ENCODE data around the gene ASB5. TPM values are rescaled to one million over a fixed set of nuclear protein-coding genes. Genes with fewer than 3 reads are reported as not detected.
"Not testable (repeated sequence)": the region's sequence is repeated elsewhere in the genome, so short reads cannot be mapped to it uniquely, and the experiment has no call there.

ASB5 gene
- polyA plus RNA-seq, 12 donors = 41.0 to 196 (median 128) TPM; not detected in 1

DNA sequence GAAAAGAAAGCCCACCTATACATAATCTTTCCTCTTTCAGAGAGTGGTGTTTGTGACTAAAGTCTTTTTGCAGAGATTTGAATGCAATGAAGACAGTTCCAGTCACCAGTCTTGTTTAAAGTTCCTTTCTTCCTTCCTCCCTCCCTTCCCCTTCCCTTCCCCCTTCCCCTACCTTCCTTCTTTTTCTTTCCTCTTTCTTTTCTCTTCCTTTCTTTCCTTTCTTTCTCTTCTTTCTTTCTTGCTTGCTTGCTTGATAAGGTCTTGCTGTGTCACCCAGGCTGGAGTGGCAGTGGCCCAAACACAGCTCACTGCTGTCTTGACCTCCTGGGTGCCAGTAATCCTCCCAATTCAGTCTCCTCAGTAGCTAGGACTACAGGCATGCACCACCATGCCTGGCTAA lies 19.0 kb upstream of the ASB5 start:
- DNase-seq = no peak

GRCh38 chr4:176287546-176287945 lies 18.5 kb upstream of the ASB5 start:
- no peak for DNase-seq

- DNase-seq = no peak
Measured at GRCh38 chr4:176286728-176287127, 17.7 kb upstream of the ASB5 start.

DNA sequence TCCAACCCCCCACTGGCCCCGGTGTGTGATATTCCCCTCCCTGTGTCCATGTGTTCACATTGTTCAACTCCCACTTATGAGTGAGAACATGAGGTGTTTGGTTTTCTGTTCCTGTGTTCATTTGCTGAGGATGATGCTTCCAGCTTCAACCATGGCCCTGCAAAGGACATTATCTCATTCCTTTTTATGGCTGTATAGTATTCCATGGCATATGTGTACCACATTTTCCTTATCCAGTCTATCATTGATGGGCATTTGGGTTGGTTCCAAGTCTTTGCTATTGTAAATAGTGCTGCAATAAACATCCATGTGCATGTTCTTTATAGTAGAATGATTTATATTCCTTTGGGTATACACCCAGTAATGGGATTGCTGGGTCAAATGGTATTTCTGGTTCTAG lies 10.5 kb upstream of the ASB5 start:
- not testable (repeated sequence) for DNase-seq

GRCh38 chr4:176277162-176277904 lies 8.3 kb upstream of the ASB5 start:
- DNase-seq = no peak

GRCh38 chr4:176276710-176277109 lies 7.7 kb upstream of the ASB5 start:
- DNase-seq = no peak

DNA sequence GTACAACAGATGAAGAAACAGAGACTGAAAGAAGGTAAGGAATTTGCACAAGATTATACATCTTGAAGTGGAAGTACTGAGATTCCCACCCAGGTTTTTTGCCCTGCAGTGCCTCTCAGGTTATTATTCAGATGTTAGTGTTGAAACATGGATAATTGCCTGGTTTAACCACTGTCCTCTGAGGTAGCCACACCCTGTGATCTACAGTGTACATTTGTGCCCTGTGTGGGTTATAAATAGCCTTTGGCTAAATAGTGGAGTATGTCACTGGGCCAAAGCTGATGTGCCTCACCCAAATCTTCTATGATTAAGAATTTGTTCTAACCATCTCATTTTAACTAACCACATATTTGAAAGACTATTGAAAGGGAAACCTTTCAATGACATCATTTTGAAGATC lies 5.4 kb upstream of the ASB5 start:
- DNase-seq = no peak

GRCh38 chr4:176273736-176274135 lies 4.7 kb upstream of the ASB5 start:
- DNase-seq = no peak

GRCh38 chr4:176272799-176273198 lies 3.8 kb upstream of the ASB5 start:
- no peak for DNase-seq

- no peak for DNase-seq
Measured at GRCh38 chr4:176271749-176272148, 2.7 kb upstream of the ASB5 start.

GRCh38 chr4:176270669-176271068 lies 1.6 kb upstream of the ASB5 start:
- DNase-seq = no peak

GRCh38 chr4:176266026-176266425 lies 3.0 kb downstream of the ASB5 start:
- DNase-seq = no peak

DNA sequence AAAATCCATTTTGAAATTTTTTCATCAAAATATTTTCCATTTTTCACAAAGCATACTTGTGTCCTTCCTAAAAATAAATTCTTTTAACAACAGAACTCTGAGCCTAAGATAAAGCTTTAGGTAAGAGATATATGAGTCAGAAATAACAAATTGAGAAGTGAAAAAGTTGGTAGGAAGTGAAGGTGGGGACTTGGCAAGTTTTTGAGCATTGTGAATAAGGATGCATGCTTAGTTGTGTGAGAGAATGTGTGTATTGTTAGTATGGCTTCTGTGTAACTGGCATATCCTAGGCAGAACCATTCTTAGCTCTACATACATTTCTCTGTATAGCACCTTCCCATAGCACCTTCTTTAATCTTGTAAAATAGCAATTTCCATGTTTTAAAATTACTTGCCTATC lies 6.8 kb downstream of the ASB5 start:
- no peak for DNase-seq

GRCh38 chr4:176261481-176261880 lies 7.5 kb downstream of the ASB5 start:
- no peak for DNase-seq

DNA sequence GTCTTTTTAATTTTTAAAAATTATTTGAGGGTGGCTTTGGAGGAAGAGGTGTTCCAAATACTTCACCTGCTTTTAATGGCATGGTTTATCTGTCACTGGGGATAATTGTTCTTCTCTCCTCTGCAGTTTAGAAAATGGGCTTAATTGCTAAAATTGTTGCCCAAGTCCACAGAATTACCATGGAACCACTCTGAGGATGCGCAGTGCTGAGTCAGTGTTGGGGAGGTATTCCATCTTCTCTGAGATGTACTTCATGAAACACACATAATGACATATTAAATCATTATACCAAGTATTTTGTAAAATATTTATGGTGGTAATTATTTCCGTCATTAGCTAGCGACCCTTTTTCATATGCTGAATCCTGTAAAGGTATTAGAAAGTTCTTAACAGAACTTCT lies 8.0 kb downstream of the ASB5 start:
- DNase-seq = no peak

DNA sequence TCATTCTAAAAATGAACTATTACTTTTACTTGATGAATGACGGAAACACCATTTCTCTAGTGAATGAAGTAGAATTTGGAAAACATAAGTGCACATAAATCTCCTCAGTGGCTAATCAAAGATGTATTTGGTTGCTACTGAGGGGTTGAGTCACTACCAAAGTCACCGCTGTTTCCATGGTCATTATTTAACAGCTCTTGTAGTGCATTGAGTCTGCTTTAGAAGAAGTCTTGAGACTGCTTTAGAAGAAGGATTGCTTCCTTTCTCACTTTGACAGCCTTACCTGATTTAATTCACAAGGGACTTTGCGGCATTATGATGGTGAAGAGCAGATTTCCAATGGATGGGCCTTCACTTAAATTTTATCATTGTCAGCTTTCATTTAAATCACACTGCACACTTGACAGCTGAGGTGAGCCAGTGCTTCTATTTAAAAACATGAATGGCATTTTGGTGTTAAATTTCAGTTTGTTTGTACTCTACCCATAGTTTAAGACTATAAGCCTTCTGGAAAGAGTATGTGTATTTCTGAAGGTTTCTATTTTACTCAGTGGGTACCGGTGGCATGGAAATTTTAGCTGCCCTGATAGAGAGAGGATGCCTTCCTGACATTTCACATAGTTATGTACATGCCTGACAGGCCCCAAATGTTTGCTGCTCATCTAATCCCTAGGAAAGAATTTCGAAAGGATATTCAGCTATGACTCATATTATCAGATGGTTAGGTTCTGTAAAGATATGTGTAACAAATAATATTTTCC lies 9.5 kb downstream of the ASB5 start:
- DNase-seq = no peak

GRCh38 chr4:176258135-176258534 lies 10.9 kb downstream of the ASB5 start:
- DNase-seq = no peak

- no peak for DNase-seq
Measured at GRCh38 chr4:176256921-176257320, 12.1 kb downstream of the ASB5 start.

GRCh38 chr4:176242764-176243347 lies 26.2 kb downstream of the ASB5 start:
- no peak for DNase-seq

GRCh38 chr4:176241703-176242102 lies 27.3 kb downstream of the ASB5 start:
- no peak for DNase-seq

DNA sequence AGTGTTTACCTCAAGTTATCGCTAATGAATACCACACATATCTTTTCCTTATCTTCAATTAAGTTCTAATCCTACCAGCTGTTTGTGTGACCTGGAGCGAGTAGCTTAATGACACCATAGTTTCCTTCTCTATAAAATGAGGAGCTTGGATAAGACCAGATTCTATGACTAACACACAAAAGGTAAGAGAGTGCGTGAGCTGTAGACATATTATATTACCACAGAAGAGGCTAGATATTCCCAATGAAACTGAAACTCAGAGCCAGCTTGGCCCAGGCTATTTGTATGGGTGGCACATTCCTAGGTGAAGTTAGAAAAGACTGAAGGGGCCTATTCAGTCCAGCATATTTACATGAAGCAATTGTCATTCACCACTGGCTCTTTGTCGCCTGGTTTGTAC lies 30.2 kb downstream of the ASB5 start:
- DNase-seq = no peak

- peak; percentile 31 for DNase-seq
Measured at GRCh38 chr4:176238157-176238610, 30.8 kb downstream of the ASB5 start.

DNA sequence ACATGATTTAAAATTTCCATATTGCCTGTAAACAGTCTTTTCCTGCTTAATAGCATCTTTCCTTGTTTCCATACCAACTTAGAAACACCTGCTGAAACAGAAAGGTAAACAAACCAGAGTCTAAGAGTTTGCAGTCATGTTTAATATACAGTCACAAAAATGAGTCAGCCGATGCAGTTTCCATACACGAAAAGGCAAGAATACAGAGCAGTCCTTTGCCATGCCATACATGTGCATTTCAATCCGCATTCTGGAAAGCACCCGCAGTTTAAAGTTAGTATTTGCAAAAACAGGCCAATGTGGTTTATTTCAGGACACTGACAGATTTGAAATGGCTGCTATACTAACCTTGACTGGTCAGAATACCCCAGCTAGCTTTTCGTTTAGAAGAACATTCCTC lies 32.1 kb downstream of the ASB5 start:
- DNase-seq = no peak

All from muscle of arm (tissue), 12 donors.